ENCODE measurements around the gene GPR3. TPM values are rescaled to one million over a fixed set of nuclear protein-coding genes. Genes with fewer than 3 reads are reported as not detected.
A peak's percentile ranks its signal among the peaks of the same experiment; 100 is the strongest.

Gene GPR3
- total RNA-seq, 4 donors from 2014 or later, result 0.13 to 4.5 TPM; not detected in 2

GRCh38 chr1:27392778-27393635, 585 bp downstream of the GPR3 start:
- intact Hi-C loops (cut with DNase I), result loop anchor here (5.0 kb wide), 1 partner anchor 269 kb away; no protein-coding TSS in a partner anchor
- no peak for DNase-seq (ENCODE audit: extremely low spot score)
- Histone ChIP-seq H3K4me3 (peak overlapping the region; percentile 55 to 68 (median 58)), H3K27ac (replicated peaks in 1 of 4) (peak overlapping the region; percentile 66 to 77 (median 70)), H3K27me3 (no peaks in the 10 kb centered on the region), H3K4me1 (peaks cover 34 to 52% (median 41%) of the 10 kb centered on the region in 4 donors), H3K9me3 (no peaks in the 10 kb centered on the region), H3K36me3 (no peaks in the 10 kb centered on the region)
- TF ChIP-seq POLR2A (IDR thresholded peaks at IDR 0.05; ENCODE audit: low read depth), result no peak
- TF ChIP-seq CTCF (IDR thresholded peaks at IDR 0.05), result no peak
- TF ChIP-seq EP300 (IDR thresholded peaks at IDR 0.05), result no peak
- no peak for TF ChIP-seq POLR2AphosphoS5 (IDR thresholded peaks at IDR 0.05)
- 61% methylated on average over 18 of the region's 30 CpGs for WGBS

- Histone ChIP-seq H3K27ac (replicated peaks in 1 of 4) (no peak overlapping the region), H3K4me1 (peaks cover 35 to 55% (median 41%) of the 10 kb centered on the region in 4 donors)
- intact Hi-C loops (cut with DNase I), result loop anchor here (5.0 kb wide), 1 partner anchor 269 kb away; no protein-coding TSS in a partner anchor
These were observed 1.3 kb downstream of the GPR3 start for GRCh38 chr1:27393641-27394281.

GRCh38 chr1:27394282-27394658, 1.8 kb downstream of the GPR3 start:
- peaks cover 38 to 57% (median 45%) of the 10 kb centered on the region in 4 donors for H3K4me1 ChIP-seq
- no peak for TF ChIP-seq EP300 (IDR thresholded peaks at IDR 0.05)
- no peak for TF ChIP-seq POLR2AphosphoS5 (IDR thresholded peaks at IDR 0.05)
- TF ChIP-seq POLR2A (IDR thresholded peaks at IDR 0.05; ENCODE audit: low read depth), result no peak
- TF ChIP-seq CTCF (IDR thresholded peaks at IDR 0.05), result no peak
- WGBS, result 97% methylated on average over 9 of the region's 9 CpGs
- no peak overlapping the region for H3K27ac ChIP-seq (replicated peaks in 1 of 4)
- no peak overlapping the region for H3K4me3 ChIP-seq
- H3K27me3 ChIP-seq, result no peaks in the 10 kb centered on the region
- intact Hi-C loops (cut with DNase I), result loop anchor here (5.0 kb wide), 1 partner anchor 268 kb away; no protein-coding TSS in a partner anchor
- DNase-seq (ENCODE audit: extremely low spot score), result no peak
- H3K36me3 ChIP-seq, result no peaks in the 10 kb centered on the region
- no peaks in the 10 kb centered on the region for H3K9me3 ChIP-seq

More at GRCh38 chr1:27393641-27394281, 1.3 kb downstream of the GPR3 start:
- no peak for DNase-seq (ENCODE audit: extremely low spot score)
- TF ChIP-seq EP300 (IDR thresholded peaks at IDR 0.05) (no peak), CTCF (IDR thresholded peaks at IDR 0.05) (no peak), POLR2AphosphoS5 (IDR thresholded peaks at IDR 0.05) (no peak), POLR2A (IDR thresholded peaks at IDR 0.05; ENCODE audit: low read depth) (no peak)
- 97% methylated on average over 16 of the region's 18 CpGs for WGBS
- H3K9me3 ChIP-seq, result no peaks in the 10 kb centered on the region
- H3K27me3 ChIP-seq, result no peaks in the 10 kb centered on the region
- no peaks in the 10 kb centered on the region for H3K36me3 ChIP-seq
- H3K4me3 ChIP-seq, result no peak overlapping the region

- H3K36me3 ChIP-seq, result no peaks in the 10 kb centered on the region
- intact Hi-C loops (cut with DNase I), result loop anchor here (1.0 to 5.0 kb wide), 2 partner anchors 94 to 267 kb away; no protein-coding TSS in a partner anchor
- TF ChIP-seq CTCF (IDR thresholded peaks at IDR 0.05) (no peak), EP300 (IDR thresholded peaks at IDR 0.05) (no peak), POLR2A (IDR thresholded peaks at IDR 0.05; ENCODE audit: low read depth) (no peak)
- peaks cover 45 to 63% (median 51%) of the 10 kb centered on the region in 4 donors for H3K4me1 ChIP-seq
- H3K27ac ChIP-seq (replicated peaks in 1 of 4), result no peak overlapping the region
- H3K9me3 ChIP-seq, result no peaks in the 10 kb centered on the region
- WGBS, result no CpG with 5 or more reads among the region's 1 CpG
- H3K27me3 ChIP-seq, result no peaks in the 10 kb centered on the region
- no peak for DNase-seq (ENCODE audit: extremely low spot score)
- no peak overlapping the region for H3K4me3 ChIP-seq
These were observed 2.5 kb downstream of the GPR3 start for GRCh38 chr1:27394925-27395324.

Measured in esophagus muscularis mucosa (tissue), 4 donors.